ENCODE results near the gene AGPAT2.

AGPAT2 gene

DNA sequence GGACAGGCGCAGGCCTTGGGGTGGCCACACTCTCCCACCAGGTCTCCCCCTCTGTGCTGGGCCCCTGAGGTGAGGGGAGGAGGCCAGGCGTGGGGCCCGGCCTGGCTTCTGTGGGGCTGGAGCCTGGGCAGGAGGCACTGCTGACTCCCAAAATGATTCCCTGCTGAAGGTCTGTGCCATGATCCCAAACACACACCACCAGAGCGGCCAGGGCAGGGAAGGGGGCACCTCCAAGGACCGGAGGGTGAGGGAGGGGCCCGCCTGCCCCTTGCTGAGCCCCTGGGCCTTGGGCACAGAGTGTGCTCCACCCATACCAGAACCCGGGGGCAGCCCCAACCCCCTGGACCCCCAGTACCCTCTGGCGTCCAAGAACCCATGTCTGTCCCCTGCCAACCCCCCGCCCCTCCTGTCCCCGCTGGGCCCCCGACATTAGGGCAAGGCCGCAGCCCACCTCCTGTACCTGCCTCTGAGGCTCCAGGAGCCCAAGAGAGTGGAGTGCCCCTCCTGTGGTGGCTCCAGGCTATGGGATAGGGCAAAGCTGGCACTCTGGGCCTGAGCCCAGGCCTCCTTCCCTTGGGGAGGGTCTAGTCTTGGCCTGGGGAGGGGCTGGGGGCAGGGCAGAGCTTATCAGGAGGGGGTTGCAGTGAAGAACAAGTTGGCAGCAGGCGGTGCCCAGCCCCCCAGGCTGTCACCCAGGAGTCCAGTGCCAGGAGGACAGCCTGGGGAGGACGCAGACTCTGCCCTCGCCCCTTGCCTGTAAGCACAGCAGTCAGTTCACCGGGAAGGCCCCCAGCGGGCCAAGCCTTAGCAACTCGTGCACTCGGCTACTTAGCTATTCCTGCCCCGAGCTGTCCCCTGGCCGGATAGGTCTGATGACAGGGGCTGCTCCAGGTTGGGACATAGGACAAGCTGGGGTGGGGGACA is 27.1 kb downstream of the AGPAT2 start:
- DNase-seq = no peak

DNA sequence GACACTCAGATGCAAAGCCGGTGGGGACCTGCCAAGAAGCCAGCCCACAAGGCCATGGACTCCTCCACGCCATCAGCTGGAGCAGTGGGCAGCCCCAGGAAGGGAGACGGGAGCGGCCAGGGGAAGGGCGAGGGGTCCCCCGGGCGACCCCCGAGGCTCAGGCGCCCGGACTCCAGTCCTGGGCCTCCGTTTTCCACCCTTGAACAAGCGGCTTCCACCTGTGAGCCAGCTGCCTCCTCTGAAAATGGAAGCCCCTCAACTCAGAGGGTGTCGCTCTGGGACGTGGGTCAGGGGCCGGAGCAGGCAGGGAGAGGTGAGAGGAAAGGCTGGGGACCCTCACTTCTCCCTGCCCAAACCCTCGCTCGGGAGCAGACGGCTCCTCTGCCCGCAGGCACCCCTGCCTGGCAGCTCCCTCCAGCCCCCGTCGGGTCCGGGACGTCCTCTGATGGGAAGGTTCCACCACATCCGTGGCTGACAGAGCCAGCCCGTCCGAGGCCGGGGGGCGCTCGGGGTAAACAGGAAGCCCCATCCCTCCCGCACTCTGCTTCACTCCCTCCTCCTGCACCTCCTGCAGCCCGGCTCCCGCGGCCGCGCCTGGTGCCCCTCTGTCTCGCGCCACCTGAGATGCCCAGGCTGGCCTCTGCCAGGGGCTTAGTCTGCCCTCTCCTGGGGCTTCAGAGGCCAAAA is 28.3 kb downstream of the AGPAT2 start:
- no peak for DNase-seq

DNA sequence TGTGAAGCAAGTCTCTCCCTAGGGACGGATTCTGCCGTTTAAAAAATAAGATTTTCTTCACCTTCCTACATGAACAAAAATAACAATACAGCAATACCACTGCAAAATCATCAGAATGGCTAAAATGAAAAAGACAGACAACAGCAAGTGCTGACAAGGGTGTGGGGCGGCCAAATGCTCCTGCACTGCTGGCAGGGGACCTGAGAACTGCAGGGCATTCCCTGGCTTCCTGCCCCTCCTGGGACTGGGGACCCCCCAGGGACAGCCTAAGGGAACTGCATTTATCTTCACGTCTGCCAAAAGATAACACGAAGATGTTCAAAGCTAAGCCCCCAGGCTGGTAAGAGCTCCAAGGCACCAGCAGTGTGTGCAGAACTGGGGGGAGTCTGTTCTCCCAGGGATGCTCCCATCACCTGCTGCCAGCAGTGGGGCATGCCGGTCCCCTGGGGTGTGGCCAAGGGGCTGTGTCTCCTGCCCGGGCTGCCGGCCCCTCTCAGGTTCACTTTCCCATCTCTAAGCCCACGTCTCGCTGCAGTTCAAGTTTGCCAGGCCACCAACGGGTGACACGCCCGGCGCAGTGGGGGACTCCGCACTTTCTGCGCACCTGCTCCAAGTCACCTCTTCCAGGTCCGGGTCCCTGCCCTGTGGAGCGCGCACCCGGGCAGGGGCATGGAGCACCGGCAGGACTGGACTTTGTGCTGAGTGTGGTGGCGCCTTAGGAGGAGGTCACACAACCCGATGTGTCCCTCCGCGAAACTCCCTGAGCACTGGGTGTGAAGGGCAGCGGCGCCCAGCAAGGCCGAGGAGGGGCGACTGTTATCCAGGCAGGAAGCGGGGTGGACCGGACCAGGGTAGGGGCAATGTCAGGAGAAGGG is 29.0 kb downstream of the AGPAT2 start:
- no peak for DNase-seq

DNA sequence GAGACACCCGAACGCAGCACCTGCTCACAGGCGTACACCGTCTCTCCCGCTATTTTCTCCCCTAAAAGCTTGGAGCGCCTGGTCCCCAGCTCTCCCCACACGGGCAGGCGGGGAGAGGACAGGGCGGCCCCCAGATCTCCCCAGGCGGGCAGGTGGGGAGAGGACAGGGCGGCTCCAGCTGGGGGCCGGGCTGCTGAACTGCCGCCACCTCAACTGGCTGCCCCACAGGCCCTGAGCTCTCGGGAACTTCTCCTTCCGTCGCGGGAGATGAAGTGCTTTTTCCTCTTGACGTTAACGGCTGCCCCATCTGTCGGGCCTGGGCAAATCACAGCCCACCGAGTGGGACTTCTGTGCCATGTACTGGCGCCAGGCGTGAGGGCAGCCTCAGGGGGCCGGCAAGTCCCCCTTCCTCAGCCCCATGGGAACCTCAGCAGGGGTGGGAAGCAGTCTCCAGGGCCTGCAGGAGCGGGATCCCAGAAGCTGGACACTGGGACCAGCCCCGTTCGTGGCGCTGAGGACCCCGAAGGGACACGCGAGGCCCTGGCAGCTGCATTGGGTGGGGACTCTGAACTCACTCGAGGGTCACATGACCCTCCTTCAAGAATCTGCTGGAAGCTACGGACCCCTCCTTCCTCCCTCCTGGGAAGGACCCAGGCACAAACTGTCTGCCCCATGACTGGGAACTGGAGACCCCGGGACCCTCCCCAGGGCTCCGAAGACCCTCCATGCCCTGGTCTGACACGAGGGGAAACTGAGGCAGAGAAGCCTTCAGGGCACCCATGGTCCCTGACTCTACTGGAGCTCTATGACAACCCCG is 30.3 kb downstream of the AGPAT2 start:
- DNase-seq = no peak

DNA sequence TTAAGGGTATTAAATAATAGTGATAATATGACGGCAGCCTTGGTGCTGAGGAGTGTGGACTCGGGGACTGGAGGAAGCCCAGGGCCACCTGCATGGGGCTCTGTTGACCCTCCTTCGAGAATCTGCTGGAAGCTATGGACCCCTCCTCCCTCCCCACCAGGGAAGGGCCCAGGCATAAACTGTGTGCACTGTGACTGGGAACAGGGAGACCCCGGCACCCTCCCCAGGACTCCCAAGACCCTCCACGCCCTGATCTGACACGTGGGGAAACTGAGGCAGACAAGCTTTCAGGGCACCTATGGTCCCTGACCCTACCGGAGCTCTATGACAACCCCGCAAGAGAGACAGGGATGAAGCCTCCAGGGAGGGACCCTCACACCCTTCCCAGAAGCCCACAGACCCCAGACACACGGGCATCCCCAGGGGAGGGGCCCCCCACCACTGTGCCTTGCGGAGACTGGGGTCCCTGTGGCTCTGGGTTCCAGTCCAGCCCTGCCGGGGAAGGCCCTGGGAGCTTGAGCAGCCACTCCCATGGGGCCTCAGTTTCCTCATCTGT is 31.0 kb downstream of the AGPAT2 start:
- no peak for DNase-seq

DNA sequence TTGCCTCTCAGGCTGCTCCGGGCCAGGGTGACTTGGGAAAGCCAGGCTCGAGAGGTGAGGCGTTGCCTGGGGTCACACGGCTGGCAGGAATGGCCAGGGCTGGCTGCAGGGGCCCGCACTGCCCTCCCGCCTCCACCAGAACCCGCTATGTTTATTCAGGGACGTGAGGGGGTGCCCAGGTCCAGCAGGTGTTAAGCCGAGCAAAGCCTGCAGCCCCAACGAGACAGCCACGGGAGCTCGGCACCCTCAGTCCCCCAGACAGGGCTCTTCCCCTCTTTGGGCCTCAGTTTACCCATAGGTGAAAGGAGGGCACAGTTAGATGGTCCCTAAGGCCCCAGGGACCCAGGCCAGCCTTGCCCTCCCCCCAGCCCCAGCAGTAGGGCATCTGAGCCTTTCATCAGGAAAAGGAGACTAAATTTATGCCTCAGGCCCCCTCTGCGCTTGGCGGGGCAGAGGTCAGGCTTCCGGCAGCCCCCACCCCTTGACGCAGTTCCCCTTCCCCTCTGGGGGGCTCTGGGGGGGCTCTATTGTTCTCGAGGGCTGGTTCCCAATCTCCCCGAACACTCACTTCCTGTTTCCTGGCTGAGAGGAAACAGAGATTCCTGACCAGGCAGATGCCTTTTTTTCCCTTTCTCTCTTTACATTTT is 31.6 kb downstream of the AGPAT2 start:
- no peak for DNase-seq

DNA sequence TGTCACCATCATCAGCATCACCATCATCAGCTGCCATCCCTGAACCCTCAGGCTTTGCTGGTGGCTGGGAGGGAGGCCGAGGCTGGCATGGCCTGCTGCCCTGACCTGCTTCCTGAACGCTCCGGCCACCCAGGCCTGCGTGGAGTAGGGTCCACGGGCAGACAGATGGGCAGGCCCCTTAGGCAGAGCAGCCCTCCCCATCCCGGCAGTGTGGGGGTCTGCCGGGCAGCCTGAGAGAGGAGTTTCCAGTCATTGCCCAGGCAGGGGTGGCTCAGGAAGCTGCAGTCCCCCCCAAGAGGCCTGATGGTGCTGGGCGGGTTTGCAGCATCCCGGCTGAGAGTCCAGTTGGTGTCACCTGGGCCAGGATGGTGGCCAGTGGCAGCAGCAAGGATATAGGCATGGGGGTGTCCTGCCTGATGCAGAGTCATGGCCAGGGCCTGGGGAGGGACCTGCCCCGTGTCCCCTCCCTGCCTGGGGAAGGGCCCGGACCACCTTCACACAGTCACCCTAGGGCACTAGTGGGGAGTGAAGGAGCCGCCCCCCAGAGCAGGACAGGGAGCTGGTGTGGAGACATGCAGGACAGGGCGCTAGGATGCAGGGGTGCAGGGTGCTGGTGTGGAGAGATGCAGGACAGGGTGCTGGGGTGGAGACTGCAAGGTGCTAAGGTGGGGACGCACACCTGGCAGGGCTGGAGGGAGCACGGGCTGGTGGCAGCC is 32.3 kb downstream of the AGPAT2 start:
- no peak for DNase-seq

DNA sequence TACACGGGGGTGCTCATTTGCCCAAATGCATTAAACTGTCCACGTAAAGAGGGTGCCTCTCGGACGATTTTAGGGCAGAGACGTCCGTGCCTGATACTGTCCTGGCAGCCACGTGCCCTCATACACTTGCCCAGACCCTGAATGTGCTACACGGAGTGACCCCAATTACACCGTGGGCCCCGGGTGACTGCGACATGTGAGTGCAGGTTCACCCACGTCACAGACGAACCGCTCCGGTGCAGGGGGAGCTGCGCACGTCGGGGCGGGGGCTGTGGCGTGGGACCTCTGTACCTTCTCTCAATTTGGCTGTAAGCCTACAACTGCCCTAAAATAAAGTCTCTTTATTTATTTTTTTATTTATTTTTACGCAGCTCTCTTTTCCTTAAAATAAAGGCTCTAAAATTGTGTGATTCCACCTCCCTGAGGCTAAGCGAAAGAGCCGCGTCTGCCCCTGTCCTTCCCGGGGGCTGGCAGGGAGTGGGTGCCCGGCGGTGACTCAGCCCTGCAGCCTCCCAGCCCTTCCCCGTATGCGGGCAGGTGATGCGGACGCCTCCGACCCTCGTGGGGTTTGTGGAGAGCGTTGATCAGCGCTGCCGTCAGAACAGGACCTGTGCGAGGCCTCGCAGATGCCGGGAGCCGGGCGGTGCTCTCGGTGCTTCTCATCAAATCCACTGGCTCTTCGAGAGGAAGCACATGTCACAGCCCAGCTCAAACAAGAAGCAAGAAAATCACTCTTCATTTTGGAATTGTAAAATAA is 33.8 kb downstream of the AGPAT2 start:
- DNase-seq = no peak

DNA sequence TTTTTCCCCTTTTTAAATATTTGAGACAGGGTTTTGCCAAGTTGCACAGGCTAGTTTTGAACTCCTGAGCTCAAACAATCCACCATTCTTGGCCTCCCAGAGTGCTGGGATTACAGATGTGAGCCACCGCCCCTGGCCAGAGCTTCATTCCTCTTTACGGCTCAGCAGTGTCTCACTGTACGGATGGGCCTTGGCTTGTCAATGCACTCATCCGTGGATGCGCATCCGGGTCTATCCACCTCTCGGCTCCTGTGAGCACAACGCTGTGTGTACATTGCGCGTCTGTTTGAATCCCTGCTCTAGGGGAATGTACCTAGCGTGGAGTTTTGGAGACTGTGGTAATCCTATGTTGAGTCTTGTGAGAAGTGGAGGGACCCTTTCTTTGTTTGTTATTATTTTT is 35.4 kb downstream of the AGPAT2 start:
- no peak for DNase-seq

DNA sequence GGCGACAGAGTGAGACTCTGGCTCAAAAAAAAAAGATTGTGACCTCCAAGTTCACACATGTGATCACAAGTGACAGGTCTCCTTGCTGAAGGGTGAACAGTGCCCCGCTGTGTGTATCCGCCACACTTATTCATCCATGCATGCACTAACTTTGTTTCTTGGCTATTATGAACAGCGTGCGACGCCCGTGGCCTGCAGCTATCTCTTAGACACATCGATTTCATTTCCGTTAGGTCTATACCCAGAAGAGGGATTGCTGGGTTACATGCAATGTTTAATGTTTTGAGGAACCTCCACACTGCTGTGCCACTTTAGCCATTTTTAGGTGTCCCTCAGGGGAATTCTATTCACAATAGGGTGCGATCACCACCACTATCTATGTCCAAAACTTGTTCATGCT is 36.6 kb downstream of the AGPAT2 start:
- no peak for DNase-seq

DNA sequence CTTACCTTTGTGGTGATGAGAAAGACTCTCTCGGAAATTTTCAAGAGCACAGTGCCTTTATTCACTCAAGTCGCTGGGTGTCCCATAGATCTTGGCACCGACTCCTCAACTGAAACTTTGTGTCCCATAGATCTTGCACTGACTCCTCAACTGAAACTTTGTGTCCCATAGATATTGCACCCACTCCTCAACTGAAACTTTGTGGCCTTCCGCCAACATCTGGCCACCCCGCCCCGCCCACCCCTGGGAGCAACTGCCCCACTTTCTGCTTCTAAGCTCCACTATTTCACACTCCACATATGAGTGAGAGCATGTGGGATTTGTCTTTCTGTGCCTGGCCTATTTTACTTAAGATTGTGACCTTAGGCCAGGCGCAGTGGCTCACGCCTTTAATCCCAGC is 37.2 kb downstream of the AGPAT2 start:
- no peak for DNase-seq

DNA sequence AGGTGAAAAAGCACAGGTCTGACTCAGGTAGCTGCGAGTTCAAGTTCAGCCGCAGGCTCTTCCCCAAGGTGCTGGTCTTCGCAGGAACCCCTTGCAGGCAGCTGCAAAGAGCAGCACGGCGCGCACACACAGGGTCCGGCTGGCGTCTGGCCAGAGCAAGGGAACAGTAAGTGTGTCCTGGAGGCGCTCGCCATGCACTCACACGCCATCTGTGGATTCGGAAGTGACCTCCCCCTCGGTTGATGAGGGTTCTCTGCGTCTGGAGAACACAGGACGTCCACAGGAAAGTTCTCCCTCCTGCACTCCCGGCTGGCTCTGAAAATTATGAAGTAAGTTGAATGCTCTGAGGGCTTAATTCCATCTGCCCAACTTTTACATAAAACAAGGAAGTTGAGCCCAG is 38.5 kb downstream of the AGPAT2 start:
- DNase-seq = no peak

DNA sequence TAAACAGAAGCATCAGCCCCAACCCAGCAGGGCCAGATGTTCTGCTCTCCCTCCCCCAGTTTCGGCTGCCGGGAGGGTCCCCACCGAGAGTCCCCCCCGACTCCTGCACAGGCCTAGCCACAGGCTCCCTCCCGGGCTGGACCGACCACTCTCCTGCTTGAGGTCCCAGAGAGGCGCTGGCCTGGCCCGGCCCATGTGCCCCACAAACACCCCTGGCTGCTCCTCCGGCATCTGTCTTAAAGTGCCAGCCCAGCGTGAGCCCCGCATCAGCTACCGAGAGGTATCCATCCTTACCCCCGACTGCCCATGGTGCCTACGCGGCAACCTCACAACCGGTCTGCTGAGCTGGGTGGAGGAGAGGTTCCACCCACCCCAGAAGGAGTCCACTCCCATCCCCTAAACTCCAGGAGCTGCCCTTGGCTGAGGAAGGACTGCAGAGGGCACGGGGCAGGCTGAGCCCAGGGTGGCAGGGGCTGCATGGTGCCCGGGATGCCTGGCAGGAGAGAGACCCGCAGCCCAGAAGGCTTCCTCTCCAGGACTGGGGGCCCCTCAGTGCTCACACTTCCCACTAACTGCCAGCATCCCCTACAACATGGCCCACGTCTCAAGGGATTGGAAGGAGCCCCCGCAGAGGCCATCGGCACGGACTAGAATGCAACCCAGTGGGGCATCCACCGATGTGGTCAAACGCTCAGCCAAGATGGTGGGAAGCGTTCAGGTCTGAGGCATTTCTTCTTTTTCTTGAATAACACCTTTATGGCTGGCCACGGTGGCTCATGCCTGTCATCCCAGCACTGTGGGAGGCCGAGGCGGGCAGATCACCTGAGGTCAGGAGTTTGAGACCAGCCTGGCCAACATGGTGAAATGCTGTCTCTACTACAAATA is 40.2 kb downstream of the AGPAT2 start:
- no peak for DNase-seq

DNA sequence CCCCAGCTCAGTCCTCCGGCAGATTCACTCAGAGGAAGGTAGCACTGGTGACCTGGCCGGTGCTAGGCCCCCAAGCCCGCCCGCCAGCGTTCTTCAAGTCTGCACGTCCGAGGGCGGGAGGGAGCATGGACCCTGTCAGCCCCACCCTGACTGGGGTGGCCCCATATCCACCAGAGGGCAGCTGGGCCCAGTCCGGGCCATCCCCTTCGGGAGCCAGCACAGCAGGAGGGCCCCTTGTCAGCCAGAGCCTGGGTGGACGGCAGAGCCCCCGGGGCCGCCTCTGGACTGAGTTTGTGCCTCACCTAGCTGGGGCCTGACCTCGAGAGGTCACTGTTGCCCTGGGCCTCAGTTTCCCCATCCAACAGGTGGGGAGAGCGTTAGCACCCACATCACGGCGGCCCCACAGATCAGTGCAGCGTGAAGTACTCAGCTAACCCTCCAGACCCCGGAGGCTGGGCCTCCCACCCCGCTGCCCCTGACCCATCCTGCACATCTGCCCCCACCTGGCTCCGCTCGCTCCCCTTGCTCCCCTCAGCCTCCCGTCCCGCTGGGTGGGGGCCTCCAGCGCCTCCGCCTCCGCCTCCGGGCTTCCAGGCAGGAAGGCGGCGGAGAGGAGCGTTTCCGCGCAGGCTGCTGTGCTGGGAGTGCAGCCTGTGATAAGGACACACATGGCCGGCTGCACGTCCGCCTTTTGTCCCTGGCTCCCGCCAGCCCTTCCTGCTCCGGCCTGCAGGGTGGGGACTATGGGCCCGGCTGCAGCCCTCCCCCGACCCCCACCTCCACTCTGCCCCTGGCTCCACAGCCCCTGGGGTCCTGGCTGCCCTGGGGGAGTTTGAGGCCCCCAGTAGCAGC is 41.1 kb downstream of the AGPAT2 start:
- DNase-seq = no peak

DNA sequence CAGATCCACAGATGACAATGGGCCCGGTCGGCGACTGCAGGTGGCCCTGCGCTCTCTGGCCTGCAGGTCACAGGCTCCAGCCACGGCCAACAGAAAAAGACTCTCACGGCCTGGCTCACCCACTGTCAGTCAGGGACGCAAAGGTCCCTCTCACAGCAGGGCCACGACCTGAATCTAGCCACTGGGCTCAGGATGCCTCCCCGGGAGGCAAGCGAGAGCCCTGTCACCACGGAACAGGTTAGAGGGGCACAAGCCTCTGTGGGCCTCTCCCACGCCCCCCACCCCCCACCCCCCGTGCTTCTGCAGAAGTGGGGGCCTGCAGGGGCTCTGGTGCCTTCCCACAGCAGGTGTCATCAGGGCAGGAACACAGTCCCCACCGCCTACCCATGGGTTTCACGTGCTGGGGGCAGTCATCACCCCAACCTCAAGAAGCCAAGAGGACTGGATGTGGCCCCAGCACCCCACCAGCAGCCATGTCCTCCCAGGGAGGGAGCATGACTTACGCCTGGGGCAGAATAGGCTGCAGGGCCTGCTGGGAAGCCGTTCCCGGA is 41.8 kb downstream of the AGPAT2 start:
- no peak for DNase-seq

DNA sequence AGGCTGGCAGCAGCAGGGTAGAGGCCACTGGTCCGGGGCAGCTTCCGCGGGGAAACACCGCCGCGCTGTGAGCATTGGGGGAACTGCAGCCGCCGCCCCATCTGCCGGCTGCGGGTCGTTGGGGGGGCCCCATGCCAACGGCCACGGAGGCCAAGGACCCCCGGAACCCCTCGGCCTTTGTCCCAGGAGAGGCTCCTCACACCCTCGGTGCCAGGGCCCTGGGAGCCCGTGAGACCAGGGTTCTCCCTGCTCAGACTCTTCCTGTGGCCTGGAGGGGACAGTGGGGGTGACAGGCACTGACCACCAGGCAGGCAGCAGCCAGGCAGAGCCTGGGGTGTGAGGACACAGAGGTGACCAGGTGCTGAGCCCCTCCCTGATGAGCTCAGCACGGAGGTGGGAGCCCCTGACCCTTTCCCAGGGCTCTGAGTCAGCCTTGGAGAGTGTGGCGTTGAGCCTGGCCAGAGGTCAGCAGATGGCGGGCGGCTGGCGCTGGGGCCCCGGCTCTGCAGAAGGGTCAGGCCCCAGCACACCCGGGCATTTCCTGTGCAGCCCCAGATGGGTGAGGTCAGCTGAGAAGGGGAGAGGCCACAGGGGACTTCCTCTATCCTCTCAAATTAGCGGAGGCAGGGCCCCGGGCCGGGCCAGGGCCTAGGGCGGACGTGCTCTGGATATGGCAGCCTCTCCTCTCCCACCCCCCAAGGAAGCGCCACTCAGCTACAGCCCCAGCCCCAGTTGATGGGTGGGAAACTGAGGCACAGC is 42.5 kb downstream of the AGPAT2 start:
- no peak for DNase-seq

DNA sequence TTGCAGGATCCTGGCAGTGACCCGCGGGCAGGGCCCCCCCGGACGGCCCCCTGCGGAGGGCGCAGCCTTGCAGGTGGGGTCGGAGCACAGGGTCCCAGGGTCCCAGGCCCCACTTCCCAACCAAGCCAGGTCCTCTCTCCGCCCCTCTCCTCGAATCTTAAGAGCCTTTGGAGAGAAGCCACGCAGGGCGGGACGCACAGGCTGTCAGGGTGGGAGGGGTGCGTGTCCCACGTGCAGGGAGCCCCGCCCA is 43.0 kb downstream of the AGPAT2 start:
- no peak for DNase-seq
